GM12875 (cell line): ENCODE results near the gene CEP85L.
A peak's percentile ranks its signal among the peaks of the same experiment; 100 is the strongest.

Source experiments
- H3K4me3 ChIP-seq: one replicate; pipeline ENCODE4 v1.5.1; 2011; ENCODE audit warnings: low read depth, low read length, control low read depth
- TF ChIP-seq, protein P1 (sequence below): IDR thresholded peaks from 2 replicates; pipeline ENCODE4 v1.5.1; 2011; ENCODE audit warnings: low read depth, mild to moderate bottlenecking, control low read depth, inconsistent platforms, low read length, moderate library complexity, borderline replicate concordance; ENCODE audit not compliant: insufficient read depth

Gene CEP85L

DNA sequence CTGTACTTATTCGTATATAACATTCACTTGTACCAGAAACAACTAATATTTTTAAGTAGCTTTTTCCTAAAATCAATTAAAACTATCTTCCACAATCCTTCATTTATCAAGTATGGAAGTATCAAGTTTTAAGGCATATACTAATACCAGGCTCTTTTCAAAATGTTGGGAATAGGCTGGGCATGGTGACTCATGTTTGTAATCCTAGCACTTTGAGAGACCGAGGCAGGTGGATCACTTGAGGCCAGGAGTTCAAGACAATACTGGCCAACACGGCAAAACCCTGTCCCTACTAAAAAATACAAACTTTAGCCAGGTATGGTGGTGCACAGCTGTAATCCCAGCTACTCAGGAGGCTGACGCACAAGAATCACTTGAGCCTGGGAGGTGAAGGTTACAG is 129.0 kb downstream of the CEP85L start:
- TF ChIP-seq, protein P1, sequence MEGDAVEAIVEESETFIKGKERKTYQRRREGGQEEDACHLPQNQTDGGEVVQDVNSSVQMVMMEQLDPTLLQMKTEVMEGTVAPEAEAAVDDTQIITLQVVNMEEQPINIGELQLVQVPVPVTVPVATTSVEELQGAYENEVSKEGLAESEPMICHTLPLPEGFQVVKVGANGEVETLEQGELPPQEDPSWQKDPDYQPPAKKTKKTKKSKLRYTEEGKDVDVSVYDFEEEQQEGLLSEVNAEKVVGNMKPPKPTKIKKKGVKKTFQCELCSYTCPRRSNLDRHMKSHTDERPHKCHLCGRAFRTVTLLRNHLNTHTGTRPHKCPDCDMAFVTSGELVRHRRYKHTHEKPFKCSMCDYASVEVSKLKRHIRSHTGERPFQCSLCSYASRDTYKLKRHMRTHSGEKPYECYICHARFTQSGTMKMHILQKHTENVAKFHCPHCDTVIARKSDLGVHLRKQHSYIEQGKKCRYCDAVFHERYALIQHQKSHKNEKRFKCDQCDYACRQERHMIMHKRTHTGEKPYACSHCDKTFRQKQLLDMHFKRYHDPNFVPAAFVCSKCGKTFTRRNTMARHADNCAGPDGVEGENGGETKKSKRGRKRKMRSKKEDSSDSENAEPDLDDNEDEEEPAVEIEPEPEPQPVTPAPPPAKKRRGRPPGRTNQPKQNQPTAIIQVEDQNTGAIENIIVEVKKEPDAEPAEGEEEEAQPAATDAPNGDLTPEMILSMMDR = no peak
- H3K4me3 ChIP-seq = no peak overlapping the region

GRCh38 chr6:118514689-118515088 is 136.7 kb downstream of the CEP85L start:
- TF ChIP-seq, protein P1 = no peak
- H3K4me3 ChIP-seq = no peak overlapping the region

DNA sequence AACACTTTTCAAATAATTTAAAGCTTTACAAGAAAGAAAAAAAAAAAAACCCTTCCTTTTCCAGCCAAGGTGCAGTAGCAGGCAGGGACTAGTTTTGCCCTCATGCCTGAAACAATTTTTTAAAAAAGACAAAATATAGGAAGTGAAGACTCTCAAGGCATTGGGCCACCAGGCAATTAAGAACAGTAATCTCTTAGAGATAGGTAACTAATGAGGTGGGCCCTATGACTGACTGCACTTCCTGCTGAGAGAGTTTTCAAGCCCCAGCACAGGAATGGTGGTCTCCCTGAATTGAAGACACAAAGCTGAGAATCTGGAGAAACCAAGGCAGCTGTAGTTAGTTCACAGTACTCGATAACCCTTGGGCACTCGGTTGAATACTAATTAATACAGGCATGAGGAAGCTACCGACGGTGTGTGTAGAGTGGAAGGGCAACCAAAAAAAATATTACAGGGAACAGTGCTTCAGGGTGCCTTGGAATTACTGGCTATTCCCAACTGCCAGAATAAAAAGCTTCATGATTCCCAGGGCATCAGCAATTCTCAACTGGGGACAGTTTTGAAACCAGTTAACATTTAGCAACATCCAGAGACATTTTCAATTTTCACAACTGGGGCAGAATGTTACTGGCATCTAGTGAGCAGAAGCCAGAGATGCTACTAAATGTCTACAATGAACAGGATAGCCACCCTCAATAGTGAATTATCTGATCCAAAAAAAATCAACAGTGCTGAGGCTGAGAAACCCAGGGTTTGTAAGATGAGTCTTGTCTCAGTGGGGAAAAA is 139.3 kb downstream of the CEP85L start:
- TF ChIP-seq, protein P1 = no peak
- H3K4me3 ChIP-seq = no peak overlapping the region

DNA sequence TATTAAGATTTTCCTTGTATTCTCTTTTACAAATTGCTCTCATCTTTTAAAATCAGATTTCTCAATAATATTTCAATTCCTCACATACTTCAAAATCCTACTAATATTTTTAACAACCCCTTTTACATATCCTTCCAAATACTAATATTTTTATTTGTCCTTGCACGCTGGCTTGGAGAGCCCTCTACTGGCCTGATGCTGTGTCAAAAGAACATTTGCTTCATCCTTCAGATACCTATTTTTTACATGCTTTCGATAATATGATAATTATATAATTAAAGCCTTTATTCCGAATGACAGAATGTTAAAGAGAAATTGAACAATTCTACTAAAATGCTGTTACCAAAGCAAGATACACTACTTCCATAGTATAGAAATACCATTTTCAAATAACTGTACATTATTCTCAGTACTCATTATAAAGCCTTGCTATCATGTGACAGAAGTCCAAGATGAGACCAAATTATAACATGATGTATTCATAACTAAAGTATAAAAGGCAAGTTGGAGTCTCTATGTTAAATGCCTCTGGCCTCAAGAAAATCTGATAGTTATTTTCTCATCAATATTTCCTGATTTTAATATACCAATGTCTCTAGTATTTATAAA is 142.3 kb downstream of the CEP85L start:
- no peak overlapping the region for H3K4me3 ChIP-seq
- TF ChIP-seq, protein P1 = peak; percentile 27; the same call in 1 of the 2 replicates

DNA sequence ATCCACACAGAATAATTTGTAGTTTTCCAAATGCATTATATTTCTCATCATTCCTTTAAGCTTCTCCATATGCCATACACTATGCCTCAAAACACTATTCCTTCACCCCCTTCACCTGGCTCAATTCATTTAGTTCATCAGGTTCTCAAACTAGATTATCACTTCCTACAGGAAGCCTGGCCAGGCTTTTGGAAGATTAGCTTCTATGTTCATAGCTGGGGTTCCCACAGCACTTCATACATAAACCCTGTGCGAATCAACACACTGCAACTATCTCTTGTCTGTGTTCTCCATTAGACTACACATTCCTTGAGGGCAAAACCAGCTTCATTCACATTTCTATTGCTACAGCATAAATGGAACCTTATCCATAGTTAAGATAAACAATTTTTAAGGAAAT is 143.8 kb downstream of the CEP85L start:
- H3K4me3 ChIP-seq = no peak overlapping the region
- TF ChIP-seq, protein P1 = no peak

GRCh38 chr6:118506071-118506638 is 145.2 kb downstream of the CEP85L start:
- TF ChIP-seq, protein P1 = no peak

More at GRCh38 chr6:118506071-118506638, 145.2 kb downstream of the CEP85L start:
- H3K4me3 ChIP-seq = no peak overlapping the region
